Hematopoietic multipotent progenitor cell treated with erythropoietin and hydrocortisone succinate and interleukin-3 and kit ligand, for 6 days (in vitro differentiated cells): ENCODE results near the gene TSC22D3.

Experiments used
- DNase-seq: peaks from one replicate; pipeline ENCODE4 v3.0.0-alpha.2; 2015

Gene TSC22D3

DNA sequence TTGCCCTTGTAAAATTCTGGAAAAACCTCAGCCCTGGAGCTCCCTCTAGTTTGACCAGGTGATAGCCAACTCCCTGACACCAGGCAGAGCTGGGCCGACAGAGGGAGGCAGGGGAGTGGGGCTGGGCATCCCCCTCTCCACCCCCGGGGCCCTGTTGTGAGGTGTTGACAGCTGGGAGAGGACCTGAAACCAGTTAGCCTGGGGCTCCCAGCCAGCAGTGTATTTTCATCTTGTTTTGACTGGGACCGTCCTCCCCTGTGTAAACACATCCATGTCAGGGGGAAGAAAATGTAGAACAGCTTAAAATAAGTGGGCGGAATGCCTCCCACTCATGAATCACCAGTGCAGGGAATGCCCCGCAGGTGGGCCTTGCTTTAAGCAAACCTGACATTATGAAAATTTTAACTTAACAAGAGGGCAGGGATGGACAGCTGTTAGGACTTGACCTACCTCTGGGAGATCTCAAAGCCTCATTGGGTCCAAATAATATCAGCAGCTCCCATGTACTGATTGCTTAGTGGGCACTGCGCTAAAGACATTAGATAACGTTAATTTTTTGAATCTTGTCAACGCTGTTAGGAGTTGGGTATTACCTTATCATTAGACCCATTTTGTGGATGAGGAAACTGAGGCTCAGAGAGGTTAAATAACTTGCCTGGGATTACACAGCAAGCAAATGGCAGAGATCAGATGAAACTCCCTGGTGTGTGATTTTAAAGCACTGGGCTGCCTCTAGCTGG lies 45.9 kb downstream of the TSC22D3 start:
- DNase-seq = no peak

DNA sequence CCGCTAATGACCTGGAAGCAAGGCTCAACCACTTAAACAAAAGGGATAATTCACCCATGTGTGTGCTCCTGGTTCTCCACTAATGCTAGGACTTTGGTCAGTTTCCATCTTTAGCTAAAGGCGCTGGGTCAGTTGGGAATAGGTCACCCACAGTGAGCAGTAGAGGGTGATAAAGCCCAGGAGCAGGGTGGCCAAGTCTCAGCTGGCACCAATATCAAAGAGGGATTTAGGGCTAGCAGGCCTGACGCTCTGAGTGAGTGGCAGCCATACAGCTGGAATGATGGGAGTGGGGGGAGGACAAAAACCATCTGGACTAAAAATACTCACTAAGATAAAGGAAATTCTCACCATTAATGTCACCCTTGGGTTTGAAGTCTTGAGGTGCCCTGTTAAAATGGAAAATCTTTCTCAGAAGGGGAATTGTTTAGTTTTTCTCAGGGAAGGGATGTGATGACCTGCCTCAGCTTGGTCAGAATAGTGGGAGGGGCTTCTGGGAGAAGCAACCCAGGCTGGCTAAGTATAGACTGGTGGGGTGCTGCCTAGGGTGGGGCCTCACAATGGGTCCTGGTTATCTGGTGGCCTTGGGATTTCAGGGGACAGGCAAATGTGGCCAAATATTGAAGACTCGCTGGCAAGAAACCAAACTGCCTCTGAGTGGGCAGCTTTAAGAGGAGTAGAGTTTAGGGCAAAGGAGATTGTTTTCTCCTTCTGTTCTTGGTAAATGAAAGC lies 47.1 kb downstream of the TSC22D3 start:
- no peak for DNase-seq

DNA sequence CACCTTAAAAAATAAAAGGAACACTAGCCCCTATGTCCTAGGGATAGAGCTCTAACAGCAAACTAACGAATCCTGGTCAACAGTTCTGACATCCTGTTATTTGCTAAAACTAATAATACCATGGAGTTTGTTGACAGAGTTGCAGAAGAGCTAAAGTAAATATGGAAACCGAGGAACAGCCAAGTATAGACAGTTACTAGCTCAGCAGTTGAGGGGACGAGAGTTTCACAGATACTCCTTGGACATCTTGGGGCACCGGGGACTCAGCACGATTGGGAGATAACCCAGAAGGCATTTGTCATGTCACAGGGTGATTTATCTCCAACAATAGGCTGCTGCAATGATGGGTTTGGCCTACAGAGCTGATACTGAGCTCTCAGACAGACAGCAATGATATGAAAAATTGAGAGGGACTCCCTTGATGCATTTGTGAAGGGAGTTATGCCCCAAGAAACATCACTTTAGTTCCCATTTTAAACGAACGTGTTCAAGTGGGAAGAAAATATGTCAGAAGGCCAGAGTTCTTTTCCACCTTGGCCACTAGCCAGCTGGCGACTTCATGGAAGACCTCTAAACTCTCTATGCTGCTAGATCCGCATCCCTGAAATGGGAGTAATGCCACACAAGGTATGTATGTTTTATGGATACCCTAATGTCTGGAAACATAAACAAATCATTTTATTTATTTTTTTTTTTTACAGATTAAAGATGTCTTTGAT lies 48.6 kb downstream of the TSC22D3 start:
- DNase-seq = peak; percentile 69

DNA sequence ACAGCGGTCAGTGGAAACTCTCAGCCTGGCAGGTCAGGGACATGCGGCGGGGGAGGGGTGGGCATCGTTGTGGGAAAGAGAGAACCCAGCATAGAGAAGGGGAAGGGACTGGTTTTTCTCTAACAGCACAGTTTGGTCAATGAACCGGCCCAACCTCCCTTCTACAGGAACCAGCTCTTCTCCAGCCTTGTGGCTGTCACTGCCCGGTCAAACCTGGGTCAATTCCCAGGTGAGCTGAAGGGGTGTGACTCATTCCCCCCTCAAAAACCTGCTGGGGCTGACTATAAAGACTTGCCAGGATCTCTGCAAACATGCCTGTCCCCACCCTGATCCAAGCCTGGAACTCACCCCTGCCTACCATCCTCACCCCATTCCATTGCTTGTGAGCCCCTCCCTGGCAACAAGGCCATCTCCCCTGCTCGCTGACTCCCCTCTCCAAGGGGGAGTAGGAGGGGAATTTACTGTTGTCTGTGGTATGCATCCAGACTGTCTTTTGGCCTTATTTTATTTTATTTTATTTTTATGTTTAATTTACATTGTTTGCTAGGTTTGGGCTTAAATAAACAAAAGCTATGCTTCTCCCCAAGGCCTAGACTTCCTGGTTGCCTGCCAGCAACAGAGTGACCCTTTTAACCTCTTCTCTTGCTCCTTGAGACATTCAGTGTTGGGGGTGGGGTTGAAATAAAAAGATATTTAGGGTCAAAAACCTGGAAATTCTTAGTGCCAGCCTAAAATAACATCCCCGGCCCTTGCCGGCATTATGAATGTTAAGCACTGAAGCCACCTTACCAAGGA lies 49.6 kb downstream of the TSC22D3 start:
- no peak for DNase-seq

DNA sequence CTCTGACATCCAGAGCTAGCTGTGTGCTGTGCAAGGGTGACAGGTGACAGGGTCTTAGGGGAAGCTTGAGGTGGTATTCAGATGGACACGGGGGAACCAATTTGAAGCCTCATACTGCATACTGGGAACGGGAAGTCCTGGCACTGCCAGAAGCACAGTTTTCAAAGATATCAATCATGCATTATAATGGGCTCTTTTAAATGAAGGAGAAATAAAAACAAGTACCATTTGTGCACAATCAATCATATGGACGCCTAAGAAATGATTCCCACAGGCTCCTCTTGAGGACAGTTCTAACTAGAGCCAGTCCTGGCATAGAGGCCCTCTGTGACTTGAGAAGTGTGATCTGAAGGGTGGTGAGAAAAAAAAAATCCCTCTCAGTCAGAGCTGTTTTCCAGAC lies 50.9 kb downstream of the TSC22D3 start:
- DNase-seq = no peak

DNA sequence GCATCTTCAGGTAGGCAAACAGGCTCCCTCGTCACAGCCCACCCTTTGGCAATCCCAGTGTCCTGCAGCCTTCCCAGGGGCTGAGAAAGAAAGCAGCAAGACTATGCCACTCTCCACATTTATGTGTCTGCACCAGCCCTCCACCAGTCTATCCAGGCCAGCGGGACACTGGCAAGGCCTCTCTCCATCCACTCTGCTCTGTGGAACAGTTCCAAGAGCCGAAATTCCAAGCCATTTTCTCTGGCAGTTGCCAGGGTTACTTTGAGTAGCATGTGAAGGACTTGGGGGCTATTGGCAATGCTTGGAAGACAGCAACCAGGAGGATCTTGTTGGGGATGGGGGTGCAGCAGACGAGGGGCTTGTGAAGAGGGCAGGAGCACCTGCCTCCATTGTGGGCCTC lies 52.1 kb downstream of the TSC22D3 start:
- no peak for DNase-seq

DNA sequence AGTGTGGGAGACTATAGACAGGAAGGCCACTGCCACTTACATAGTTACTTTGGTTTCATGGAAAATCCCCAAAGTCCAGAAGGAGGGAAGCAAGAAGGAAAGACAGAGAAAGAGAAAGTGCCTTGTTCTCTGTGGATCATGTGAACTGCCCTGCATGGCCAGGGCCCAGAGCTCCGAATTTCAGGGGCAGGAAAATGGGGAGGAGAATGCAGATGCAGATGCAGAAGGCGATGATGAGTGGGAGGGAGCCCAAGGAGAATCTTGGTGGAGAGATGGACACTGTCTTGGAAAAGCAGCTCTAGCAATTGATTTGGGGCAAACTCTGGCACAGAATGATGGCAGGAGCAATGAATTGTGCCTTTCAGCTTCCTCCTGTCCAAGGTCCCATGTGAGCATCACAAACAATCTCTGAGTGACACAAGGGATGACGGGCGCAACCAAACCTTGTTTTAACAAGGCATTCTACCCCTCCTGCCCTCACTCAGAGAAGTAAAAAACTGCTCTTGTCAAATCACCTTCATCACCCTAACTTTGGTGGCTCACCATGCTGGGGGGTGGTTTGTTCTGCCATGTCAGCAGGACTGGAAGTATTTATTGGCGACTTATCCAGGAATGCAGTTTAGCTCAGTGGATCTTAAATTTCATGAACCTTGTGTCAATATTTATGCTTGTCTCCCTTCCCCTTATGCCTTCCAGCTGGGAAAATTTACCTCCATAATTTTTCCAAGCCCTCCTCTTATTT lies 53.5 kb downstream of the TSC22D3 start:
- DNase-seq = no peak

DNA sequence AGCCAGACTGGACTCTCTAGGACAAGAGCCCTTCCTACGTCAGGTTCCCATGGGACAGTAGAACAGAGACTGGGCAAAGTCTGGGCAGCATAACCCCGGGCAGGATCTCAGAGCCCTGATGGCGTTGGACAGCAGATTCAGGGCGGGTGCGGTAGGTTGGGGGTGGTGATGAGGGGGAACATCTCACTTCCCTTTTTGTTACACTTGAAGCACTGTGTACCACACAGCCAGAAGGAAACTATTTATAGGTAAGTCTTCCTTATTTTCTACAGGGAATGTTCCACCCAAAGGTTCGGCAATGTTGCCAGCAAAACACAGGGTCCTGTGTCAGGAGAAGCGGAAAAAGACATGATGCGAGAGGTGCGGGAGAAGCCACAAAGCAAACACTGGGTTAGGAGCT lies 54.3 kb downstream of the TSC22D3 start:
- DNase-seq = peak; percentile 50

DNA sequence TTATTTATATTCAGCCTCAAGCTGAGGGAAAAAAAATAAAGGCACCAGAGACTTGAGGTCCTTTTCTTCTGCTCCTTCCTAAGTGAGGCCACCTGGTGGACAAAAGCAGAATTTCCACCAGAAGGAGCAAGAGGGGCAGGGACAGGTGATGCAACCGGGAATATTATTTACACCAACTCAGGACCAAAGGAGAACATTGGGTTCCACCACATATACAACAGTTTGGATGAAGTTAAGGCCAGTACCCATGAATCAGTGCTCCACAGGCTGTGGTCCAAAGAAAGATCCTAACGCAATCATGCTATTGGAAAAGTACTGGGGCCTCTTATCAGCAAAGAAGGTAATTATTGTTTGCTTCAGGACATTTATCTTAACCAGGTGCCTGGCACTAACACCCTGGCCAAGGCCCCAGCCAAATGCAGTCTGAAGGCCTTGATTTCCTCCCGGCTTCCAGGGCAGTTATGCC lies 57.4 kb downstream of the TSC22D3 start:
- peak; percentile 84 for DNase-seq

DNA sequence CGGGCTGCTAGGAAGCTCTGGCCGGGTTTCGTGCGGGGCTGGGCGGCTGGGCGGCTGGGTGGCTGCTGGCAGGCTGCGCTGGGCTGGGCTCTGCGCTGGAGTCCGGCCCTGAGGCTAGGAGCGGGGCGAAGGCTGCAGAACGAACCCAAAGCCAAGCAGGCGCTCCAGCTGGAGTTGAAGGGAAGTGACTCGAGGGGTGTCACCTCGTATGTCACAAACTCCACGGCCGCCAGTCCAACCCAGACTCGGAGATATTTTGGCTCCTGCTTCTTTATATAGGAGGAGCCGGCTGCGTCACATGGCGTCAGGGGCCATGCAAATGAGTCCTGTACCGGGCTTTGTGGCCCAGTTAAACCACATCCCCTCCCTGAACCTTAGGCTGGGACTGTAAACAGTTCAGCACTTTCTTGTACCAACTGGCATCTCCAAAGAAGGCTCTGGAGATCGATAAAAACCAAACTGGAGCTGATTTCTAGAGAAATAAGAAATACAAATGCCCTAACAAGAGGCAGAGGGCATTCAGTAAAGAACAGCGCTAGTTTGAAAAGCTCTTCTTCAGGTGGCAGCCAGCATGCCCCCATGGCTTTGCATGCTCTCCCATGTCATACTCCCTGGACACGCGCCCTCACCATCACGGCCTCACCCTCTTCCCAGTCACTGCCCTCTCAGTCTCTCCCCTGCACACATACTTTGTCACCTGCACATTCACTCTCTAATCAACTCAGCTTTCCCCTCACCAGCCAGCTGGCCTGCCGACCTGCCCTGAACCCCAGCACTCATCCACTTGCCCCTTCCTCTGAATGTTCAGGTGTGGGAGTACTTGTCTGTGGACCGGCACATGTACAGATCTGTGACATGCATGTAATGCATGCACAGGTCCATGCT lies 58.5 kb downstream of the TSC22D3 start:
- DNase-seq = peak; percentile 92

DNA sequence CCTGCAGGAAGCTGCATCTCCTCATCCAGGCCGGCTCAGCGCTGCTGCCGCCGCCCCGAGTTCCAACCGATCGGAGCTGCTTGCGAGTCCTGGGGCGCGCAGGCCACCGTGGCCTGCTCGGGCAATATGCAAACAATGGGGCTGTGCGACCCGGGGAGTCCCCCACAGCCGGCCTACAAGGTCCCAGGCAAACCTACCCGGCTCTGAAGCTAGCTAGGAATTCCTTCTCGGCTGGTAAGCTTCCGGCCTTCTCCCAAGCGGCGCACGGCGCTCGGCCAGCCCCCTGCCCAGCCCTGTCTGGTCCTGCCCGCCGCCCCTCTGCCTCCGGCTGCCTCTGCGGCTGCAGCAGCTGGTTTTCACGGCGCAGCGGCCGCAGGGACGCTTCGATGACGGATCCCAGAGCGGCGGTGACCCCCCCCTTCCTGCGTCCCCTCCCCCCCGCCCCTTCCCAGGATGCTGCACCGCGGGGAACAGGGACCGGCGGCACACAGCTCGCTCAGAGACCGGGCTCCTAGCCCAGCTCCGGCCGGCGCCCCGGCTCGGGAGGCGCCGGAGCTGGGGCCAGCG lies 59.4 kb downstream of the TSC22D3 start:
- DNase-seq = peak; percentile 15

DNA sequence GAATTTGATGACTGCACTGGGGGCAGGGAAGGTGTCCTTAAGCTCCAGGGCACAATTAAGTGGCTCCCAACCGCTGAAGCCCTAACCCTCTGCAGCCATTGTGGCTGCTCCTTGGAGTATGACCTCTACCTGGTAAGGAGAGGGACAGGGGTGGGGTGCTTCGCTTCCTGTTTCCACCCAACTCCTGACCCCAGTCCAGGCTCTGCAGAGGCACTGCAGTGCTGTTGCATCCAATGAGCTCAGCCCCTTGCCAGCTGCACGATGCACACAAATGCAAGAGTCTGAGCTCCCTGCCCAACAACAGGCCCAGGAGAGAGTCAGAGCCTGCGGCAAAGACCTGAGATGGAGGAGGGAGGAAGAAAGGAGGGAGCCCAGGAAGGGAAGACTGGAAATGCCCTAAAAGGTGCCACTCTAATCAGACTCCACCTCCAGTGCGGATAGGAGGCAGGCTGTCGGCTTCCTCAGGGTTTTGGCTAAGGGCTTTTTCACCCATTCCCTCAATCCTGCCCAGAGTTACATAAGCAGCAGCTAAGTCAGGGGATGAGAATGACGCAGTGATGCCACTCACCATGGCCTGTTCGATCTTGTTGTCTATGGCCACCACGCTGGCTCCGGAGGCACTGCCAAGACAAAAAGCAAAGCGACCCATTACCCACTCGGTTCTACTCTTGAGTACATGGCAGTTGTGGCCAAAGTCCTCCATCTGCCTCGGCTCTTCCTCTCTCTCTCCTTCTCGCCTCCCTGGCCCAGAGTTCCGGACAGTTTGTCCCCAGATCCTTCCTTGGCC lies 60.1 kb downstream of the TSC22D3 start:
- no peak for DNase-seq

DNA sequence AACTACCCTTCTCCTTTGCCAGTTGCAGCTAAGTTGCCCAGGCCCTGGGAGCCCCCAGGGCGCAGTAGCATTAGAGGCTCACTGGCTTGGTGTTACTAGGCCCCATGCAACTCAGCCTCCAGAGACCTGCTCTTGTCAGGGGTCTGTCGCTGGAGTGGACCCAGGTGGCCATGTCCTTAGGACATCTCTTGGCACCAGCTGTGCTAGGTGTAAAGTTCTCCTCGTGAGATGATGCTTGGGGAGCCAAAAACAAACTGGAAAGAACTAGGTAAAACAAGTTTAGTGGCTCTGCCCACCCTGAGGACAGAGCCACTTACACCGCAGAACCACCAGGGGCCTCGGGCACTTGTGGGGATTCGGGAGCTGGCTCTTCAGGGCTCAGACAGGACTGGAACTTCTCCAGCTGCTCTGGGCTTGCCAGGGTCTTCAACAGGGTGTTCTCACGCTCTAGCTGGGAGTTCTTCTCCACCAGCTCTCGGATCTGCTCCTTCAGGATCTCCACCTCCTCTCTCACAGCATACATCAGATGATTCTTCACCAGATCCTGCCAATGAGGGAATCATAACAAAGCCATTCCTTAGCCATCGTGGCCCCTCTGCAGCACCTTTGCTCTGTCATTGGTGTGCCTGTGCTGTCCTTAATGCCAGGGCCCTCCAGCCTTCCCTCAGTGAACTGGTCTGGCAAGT lies 61.2 kb downstream of the TSC22D3 start:
- peak; percentile 43 for DNase-seq

DNA sequence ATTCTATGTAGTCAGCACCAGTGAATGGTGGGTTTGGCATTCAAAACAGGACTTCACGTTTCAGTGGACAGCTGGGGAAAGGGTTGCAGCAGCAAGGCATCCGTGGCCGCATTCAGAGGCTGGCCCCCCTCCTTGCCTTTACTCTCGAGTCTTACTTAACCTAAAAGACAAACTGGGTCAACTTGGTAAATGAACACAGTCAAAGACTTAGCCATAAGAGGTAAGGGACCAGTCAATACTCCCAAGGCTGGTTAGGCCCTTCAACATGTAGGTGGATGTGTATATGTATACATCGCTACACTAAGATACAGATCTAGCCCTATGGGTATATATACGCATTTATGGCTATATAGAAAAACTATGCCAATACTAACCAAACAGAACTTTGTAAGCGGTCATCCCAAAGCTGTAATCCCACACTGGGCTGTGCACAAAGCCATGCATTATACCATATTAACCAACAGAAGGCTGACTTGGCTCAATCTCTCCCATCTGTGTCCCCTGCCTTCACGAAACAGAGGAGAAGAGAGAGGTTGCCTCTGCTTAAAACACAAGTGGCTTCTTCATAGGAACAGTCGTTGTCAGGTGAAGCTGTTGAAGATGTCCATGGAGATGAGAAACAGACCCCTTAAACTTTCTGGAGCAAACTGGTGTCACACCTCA lies 61.9 kb downstream of the TSC22D3 start:
- no peak for DNase-seq

DNA sequence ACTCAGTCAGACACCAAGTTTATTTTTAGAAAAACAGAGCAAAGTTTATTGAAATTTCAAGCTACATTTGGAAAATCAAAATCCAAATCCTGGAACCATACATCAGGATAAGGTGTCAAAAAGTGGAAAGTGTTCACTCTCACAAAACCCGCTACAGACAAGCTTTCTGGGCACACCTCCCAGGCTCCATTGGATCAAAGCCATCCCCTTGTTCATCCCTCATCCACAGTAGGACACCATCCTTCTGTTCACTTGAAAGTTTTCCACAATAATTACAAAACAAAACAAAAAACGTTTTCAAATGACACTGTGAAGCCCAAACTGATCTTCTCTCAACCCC lies 62.4 kb downstream of the TSC22D3 start:
- no peak for DNase-seq

DNA sequence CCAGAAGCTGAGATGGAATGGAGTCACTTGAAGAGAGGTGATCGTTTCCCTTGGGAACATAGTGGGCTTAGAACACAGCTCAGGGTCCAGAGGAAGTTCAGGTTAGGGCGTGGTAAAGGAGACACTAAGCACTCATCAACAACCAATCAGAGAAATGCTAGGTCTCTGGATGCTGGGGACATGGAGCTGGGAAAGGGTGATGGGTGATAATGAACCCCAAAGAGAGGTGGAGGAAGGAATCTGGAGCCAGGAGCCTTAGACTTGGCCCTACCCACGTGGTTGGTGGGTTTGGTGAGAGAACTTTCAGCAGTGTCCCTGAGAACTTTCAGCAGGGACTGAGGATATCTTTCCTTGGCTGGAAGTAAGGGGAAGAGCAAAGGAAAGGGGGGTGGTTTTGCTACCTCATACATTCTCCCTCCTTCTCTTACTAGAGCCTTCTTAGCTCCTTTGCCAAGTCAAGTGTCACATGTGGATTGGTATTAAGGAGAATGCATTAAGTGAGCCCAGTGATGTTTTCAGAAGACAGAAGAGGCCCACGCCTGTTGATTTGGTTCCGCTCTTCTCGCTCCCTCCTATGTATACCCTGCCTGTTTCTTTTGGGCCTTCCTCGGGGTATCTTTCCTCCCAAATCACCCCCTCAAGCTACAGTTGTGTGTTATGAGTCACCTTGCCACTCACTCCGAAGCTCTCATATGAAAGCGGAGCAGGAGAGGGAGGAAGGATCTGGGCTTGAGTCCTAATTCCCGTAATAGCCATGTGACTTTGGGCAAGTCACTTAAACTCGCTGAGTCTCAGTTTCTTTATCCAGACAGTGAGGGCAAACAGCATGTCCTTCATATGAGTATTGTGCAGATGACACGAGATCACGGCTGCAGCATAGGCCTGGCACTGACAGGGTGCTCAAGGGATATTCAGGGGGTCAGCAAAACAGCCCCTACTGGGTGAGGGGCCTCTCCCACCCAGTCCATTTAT lies 63.1 kb downstream of the TSC22D3 start:
- no peak for DNase-seq

DNA sequence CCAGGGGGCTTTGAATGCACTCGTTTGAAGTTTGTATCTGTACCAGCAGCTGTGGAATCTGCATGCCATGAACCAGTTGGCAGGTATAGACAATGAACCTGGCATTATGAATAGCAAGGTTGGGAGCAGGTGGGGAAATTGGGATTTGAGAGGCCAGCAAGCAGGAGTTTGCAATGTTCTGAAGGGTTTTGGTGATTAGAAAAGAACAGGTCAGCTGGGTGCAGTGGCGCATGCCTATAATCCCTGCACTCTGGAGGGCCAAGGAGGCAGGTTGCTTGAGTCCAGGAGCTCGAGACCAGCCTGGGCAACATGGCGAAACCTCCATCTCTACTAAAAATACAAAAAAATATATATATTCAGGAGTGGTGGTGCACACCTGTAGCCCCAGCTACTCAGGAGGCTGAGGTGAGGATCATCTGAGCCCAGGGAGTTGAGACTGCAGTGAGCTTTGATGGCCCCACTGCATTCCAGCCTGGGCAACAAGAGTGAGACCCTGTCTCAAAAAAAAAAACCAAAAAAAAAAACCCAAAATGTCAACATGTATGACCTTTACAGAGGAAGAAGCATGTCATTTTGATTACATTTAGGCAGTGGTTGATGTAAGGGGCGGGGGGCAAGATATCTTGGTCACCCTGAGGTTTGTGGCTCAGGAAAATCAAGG lies 63.9 kb downstream of the TSC22D3 start:
- no peak for DNase-seq
